Endothelial cell of umbilical vein (primary cell): ENCODE data around the gene SLC44A3. TPM values are rescaled to one million over a fixed set of nuclear protein-coding genes. Genes with fewer than 3 reads are reported as not detected.

Experiments
- BruUV-seq: library from RNA; stranded (reverse); fragments of 400-500 nt; replicated peaks from 2 replicates; lab custom pipeline; 2021; lab: Mats Ljungman, UMichigan
- CTCF ChIA-PET: fragments of 300-600, 350-600 bp; sonication (Branson Sonifier 250); formaldehyde crosslinking; loops from one replicate; lab custom pipeline; 2021; ENCODE audit warnings: antibody characterized with exemption, inconsistent platforms; lab: Charles Lee
- POLR2A ChIA-PET: fragments of 300-600, 350-600 bp; sonication (Branson Sonifier 250); formaldehyde crosslinking; loops from one replicate; lab custom pipeline; 2021; ENCODE audit warnings: antibody characterized with exemption, inconsistent platforms; lab: Charles Lee
- DNase-seq: peaks from one replicate; pipeline ENCODE4 v3.0.0-alpha.2; 2011; ENCODE audit warnings: low read depth, low spot score
- FAIRE-seq: peaks from 2 replicates; lab custom pipeline; 2011; peaks lifted over from hg19 to GRCh38; lab: Jason Lieb, UNC
- H2AFZ ChIP-seq: 2 replicates; pipeline ENCODE4 v1.6.0; 2012; ENCODE audit warnings: low read depth, low read length, control low read depth, inconsistent platforms
- H3K27ac ChIP-seq: 2 replicates; pipeline ENCODE4 v1.5.1; 2011; ENCODE audit warnings: low read depth, mild to moderate bottlenecking, control low read depth, low read length, moderate library complexity; ENCODE audit not compliant: insufficient read depth
- H3K27me3 ChIP-seq, 2 experiments: 2 replicates each; pipeline versions ENCODE4 v1.6.0 to v1.6.1; 2011; ENCODE audit warnings: low read length in 2 of 2, mixed read lengths in 1 of 2; ENCODE audit not compliant: control insufficient read depth in 2 of 2, insufficient read depth in 2 of 2
- H3K36me3 ChIP-seq, 2 experiments: 2 replicates in 1 of 2; 3 replicates in 1 of 2; pipeline ENCODE4 v1.5.1; 2011; ENCODE audit warnings: low read length in 2 of 2, mild to moderate bottlenecking in 1 of 2, moderate library complexity in 1 of 2; ENCODE audit not compliant: control insufficient read depth in 2 of 2, insufficient read depth in 2 of 2; ENCODE audit errors: extremely low read depth in 1 of 2
- H3K4me1 ChIP-seq: 3 replicates; pipeline ENCODE4 v1.5.1; 2011; ENCODE audit warnings: mild to moderate bottlenecking, low read length; ENCODE audit not compliant: control insufficient read depth, insufficient read depth; ENCODE audit errors: extremely low read depth
- H3K4me2 ChIP-seq: 2 replicates; pipeline ENCODE4 v1.6.1; 2011; ENCODE audit warnings: low read length, control low read depth, mixed read lengths; ENCODE audit not compliant: insufficient read depth
- H3K4me3 ChIP-seq, 3 experiments: fragments of 200-600 bp in 1 of 3; sonication (generic), shearing (Covaris generic) in 1 of 3; replicated peaks in 1 of 3; 2 replicates each; pipeline ENCODE4 v1.5.1; 2011 to 2016; ENCODE audit warnings: control low read depth in 3 of 3, low read length in 3 of 3, mild to moderate bottlenecking in 2 of 3, inconsistent platforms in 1 of 3, low read depth in 1 of 3, moderate library complexity in 1 of 3; ENCODE audit not compliant: insufficient read depth in 1 of 3
- H3K79me2 ChIP-seq: 2 replicates; pipeline ENCODE4 v1.6.0; 2012; ENCODE audit warnings: low read length, inconsistent platforms; ENCODE audit not compliant: control insufficient read depth, insufficient read depth
- H3K9ac ChIP-seq: replicated peaks from 2 replicates; pipeline ENCODE3; 2011; ENCODE audit warnings: low read length, control low read depth; ENCODE audit not compliant: insufficient read depth; ENCODE audit errors: extremely low read depth
- H3K9me1 ChIP-seq: replicated peaks from 3 replicates; pipeline ENCODE4 v1.6.0; 2011; ENCODE audit warnings: mild to moderate bottlenecking, low read length; ENCODE audit not compliant: control insufficient read depth, insufficient read depth; ENCODE audit errors: extremely low read depth
- H3K9me3 ChIP-seq: replicated peaks from 2 replicates; pipeline ENCODE4 v1.5.1; 2012; ENCODE audit warnings: low read length, inconsistent platforms; ENCODE audit not compliant: control insufficient read depth, insufficient read depth
- H4K20me1 ChIP-seq: replicated peaks from 2 replicates; pipeline ENCODE3; 2011; ENCODE audit warnings: mild to moderate bottlenecking, low read length; ENCODE audit not compliant: control insufficient read depth, insufficient read depth; ENCODE audit errors: extremely low read depth
- EZH2 ChIP-seq: IDR thresholded peaks from 2 replicates; pipeline ENCODE4 v1.6.1; 2012; ENCODE audit warnings: borderline replicate concordance, low read depth, mild to moderate bottlenecking, moderate library complexity, low read length, inconsistent platforms; ENCODE audit not compliant: severe bottlenecking
- FOS ChIP-seq: IDR thresholded peaks from 2 replicates; pipeline ENCODE4 v1.6.1; 2011; ENCODE audit warnings: mild to moderate bottlenecking, low read length, moderate library complexity, borderline replicate concordance; ENCODE audit not compliant: insufficient read depth
- GATA2 ChIP-seq: IDR thresholded peaks from 2 replicates; pipeline ENCODE4 v1.7.0; 2011; ENCODE audit warnings: low read depth, mild to moderate bottlenecking, moderate library complexity, mixed read lengths, low read length; ENCODE audit not compliant: insufficient read length, insufficient read depth
- JUN ChIP-seq: IDR thresholded peaks from 2 replicates; pipeline ENCODE4 v1.6.1; 2011; ENCODE audit warnings: borderline replicate concordance, low read depth; ENCODE audit not compliant: insufficient read length, insufficient read depth
- MYC ChIP-seq: IDR thresholded peaks from one replicate; pipeline ENCODE4 v1.6.1; 2011; ENCODE audit warnings: mild to moderate bottlenecking, low read depth, low read length
- POLR2A ChIP-seq: IDR thresholded peaks from 2 replicates; pipeline ENCODE4 v1.6.1; 2012; ENCODE audit warnings: low read depth, mild to moderate bottlenecking, control low read depth, low read length
- POLR2AphosphoS5 ChIP-seq: IDR thresholded peaks from 2 replicates; pipeline ENCODE4 v1.6.1; 2012; ENCODE audit warnings: low read depth, mild to moderate bottlenecking, control low read depth, low read length, moderate library complexity; ENCODE audit not compliant: insufficient read depth
- dilution Hi-C: fragments of 300-500 bp; cut with MboI; formaldehyde crosslinking; loops from one replicate; pipeline ENCODE4 v1.15.0; 2019; ENCODE audit warnings: low sequenced_read_pairs; ENCODE audit not compliant: extremely low pct_ligation_motif_present
- intact Hi-C: fragments of 100-400 bp; cut with micrococcal nuclease; formaldehyde crosslinking; loops from one replicate; pipeline ENCODE4 v1.10.0; 2022
- polyA plus RNA-seq, 4 experiments: library from polyadenylated mRNA; depleted of rRNA in 3 of 4; stranded (reverse) in 3 of 4; unstranded in 1 of 4; fragments of >200 nt; gene quantifications; 2 replicates each; pipeline versions ENCODE4 v1.2.1 to v1.2.3, GENCODE V29; 2011 to 2012; ENCODE audit warnings: missing spikeins in 1 of 4
- total RNA-seq: library from RNA; stranded (reverse); gene quantifications from 2 replicates; pipeline ENCODE4 v1.2.3, GENCODE V29; 2021
- TF ChIP-seq, protein P1 (sequence below): IDR thresholded peaks from 2 replicates; pipeline ENCODE4 v1.6.1; 2011; ENCODE audit not compliant: insufficient read depth, insufficient read length
- TF ChIP-seq, protein P2 (sequence below), 2 donors: IDR thresholded peaks; 1 replicate in 1 of 2; 2 replicates in 1 of 2; pipeline ENCODE4 v1.5.1; 2011; ENCODE audit warnings: low read length in 2 of 2, mild to moderate bottlenecking in 2 of 2, moderate library complexity in 2 of 2, control low read depth in 1 of 2, inconsistent platforms in 1 of 2, low read depth in 1 of 2; ENCODE audit not compliant: insufficient read depth in 1 of 2; ENCODE audit errors: extremely low read depth in 1 of 2

The SLC44A3 gene
- total and polyA plus RNA-seq, 2 donors (not counting 3 experiments of a cell fraction or from before 2014, with no cell fraction given), result 0.29 to 0.42 TPM

DNA sequence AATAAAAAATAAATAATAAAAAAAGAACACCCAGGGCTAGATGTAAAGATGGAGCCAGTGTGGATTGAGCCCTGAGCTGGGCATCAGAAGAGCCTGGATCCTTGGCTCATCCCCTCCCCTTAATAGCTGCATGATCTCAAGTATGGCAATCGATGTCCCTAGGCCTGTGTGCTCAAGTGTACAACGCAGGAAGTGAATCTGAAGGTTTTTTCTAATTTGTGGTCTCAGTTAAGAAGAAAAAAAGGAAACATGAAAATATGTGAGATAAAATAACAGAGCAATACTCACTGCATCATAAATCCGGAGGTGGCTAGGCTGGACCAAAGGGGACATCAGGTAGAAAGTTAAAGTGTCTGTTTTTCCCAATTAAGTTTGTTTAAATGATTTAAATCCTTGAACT lies 47.3 kb upstream of the SLC44A3 start:
- no peak for TF ChIP-seq POLR2AphosphoS5
- TF ChIP-seq MYC, result no peak
- no peak for TF ChIP-seq POLR2A
- no peak for TF ChIP-seq JUN
- TF ChIP-seq GATA2, result no peak
- no peak for TF ChIP-seq EZH2
- TF ChIP-seq, protein P1, sequence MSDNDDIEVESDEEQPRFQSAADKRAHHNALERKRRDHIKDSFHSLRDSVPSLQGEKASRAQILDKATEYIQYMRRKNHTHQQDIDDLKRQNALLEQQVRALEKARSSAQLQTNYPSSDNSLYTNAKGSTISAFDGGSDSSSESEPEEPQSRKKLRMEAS, result no peak
- TF ChIP-seq FOS, result no peak
- TF ChIP-seq, protein P2, sequence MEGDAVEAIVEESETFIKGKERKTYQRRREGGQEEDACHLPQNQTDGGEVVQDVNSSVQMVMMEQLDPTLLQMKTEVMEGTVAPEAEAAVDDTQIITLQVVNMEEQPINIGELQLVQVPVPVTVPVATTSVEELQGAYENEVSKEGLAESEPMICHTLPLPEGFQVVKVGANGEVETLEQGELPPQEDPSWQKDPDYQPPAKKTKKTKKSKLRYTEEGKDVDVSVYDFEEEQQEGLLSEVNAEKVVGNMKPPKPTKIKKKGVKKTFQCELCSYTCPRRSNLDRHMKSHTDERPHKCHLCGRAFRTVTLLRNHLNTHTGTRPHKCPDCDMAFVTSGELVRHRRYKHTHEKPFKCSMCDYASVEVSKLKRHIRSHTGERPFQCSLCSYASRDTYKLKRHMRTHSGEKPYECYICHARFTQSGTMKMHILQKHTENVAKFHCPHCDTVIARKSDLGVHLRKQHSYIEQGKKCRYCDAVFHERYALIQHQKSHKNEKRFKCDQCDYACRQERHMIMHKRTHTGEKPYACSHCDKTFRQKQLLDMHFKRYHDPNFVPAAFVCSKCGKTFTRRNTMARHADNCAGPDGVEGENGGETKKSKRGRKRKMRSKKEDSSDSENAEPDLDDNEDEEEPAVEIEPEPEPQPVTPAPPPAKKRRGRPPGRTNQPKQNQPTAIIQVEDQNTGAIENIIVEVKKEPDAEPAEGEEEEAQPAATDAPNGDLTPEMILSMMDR (IDR thresholded peaks at IDR 0.05; ENCODE audit: extremely low read depth in 1 of 2, insufficient read depth in 1 of 2, low read depth in 1 of 2, low read length in 2 of 2), result no peak
- no peaks in the 10 kb centered on the region for H3K9me1 ChIP-seq
- no peaks in the 10 kb centered on the region for H3K4me1 ChIP-seq
- no peaks in the 10 kb centered on the region for H4K20me1 ChIP-seq
- DNase-seq (no peak), FAIRE-seq (no peak)
- ChIA-PET CTCF (no interaction called here), POLR2A (no interaction called here)
- H3K27me3 ChIP-seq, result peaks cover 0 to 2% of the 10 kb centered on the region in 2 experiments
- H2AFZ ChIP-seq, result no peak overlapping the region
- no peaks in the 10 kb centered on the region for H3K9me3 ChIP-seq
- H3K4me2 ChIP-seq, result no peak overlapping the region
- BruUV-seq, result no TSS peak
- intact Hi-C loops, result no loop called here
- H3K36me3 ChIP-seq, result no peaks in the 10 kb centered on the region
- H3K79me2 ChIP-seq, result no peaks in the 10 kb centered on the region
- H3K9ac ChIP-seq, result no peak overlapping the region
- dilution Hi-C loops, result no loop called here
- no peak overlapping the region for H3K4me3 ChIP-seq
- no peak overlapping the region for H3K27ac ChIP-seq
